Islet of Langerhans (tissue), 1 donor: Measurements from ENCODE around the gene PAQR4.

Experiments used
- FAIRE-seq: peaks from one replicate; lab custom pipeline; 2011; peaks lifted over from hg19 to GRCh38; lab: Jason Lieb, UNC

The PAQR4 gene

DNA sequence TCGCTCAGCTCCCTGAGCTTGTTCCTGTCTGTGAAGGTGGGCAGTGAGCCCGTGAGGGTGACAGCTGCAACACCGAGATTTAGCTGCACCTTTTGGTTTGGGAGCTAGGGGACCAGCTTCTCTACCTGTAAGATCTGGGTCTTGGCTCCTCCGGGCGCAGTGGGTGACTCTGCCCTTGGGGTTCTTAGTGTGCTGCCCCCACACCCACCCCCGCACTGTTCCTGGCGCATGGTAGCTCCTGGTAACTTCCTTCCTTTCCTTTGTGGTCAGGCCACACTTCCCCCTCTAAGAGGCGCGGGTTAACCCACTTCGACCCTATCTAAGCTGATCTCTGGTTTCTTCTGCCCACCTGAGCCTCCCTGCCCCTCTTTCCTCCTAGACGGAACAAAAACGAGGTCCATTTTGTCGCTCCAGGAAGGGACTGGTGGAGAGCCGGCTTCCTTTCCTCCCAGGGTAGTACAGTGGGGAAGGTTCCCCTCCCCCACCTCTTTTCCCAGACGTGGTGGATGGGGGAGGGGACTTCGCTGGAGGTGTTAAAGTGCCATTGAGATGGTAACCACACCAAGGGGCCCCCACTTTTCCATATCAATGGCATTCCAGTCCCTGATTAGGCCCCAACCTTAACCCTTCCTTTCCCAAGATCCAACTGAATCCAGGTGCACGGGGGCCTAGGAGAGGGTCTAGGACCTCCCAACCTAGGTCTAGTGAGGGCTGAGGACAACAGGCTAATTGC, 39.0 kb downstream of the PAQR4 start:
- FAIRE-seq = no peak

DNA sequence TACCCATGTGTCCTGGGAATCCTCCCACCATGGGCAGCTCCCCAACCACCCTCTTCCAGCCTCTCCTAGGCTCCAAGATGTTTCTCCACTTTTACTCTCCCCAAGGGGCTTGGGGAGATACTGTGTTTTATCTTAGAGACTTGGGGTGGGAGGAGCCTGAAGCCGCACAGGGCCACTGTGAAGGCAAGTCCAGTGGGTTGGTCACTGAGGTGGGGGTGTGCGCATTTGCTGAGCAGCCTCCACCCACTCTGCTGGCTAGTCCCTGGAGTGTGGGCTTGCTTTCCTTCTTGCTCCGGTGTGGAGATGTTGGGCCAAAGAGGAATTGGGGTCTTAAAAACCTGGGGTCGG, 39.5 kb downstream of the PAQR4 start:
- no peak for FAIRE-seq

DNA sequence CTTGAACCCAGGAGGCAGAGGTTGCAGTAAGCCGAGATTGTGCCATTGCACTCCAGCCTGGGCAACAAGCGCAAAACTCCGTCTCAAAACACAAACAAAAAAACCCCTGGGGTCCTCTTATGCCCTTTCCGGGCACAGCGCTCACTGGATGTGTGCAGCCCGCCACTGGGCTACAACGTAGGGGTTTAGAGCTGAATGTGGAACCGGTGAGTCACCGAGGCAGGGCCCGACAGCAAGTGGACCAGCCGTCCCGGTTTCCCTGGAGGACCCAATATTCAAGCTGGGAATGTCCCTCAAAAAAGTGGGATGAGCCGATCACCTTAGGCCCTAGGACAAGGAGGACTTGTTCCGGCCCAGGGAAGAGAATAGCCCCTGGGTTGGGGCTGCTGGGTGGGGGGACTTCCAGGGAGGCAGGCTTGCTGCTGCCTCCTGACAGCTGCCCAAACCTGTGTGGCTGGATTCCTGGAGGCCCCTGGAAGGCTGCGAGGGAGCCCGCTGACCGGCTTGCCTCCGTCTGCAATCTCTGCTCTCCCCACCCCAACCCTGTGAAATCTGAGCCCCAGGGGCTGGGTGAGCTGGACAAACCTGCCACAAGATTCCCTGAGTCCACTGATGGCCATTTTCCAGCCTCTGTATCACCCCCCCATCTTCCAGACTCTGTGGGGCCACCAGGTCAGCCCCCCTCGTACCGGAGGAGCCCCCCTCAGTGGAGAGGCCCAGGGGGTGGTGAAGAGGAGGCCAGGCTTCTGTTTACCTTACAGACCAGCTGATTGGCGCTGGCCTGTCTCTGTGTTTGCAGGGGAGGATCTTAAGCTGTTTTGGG, 40.6 kb downstream of the PAQR4 start:
- no peak for FAIRE-seq

DNA sequence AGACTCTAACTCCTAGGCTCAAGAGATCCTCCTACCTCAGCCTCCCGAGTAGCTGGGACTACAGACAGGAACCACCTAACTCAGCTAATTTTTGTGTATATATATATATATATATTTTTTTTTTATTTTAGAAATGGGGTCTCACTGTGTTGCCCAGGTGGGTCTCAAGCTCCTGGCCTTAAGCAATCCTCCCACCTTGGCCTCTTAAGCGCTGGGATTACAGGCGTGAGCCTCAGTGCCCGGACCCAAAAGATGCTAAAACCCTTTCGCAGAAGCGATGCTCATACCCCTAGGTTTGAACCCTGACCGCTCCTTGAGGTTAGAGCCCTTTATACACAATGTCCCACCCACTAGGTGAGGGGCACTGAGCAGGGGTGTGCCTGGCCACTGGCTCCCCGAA, 41.4 kb downstream of the PAQR4 start:
- FAIRE-seq = no peak

DNA sequence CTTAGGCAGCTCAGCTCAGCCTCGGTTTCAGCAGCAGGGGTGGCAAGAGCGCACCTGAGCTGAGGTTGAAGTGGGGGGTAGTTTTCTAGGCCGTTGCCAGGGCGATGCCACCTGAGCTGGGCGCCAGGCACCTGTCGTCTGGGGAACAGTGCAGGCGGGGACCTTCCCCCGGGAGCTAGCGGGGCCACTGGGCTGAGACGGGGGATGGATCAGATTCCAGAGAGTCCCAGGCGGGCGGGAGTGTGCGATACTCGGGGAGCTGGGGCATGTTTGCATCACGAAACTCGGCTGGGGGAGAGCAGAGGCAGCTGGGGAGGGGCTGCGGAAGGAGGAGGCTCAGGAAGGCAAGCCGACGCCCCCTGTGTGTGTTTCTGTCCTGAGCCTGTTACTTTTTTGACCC, 43.1 kb downstream of the PAQR4 start:
- no peak for FAIRE-seq

DNA sequence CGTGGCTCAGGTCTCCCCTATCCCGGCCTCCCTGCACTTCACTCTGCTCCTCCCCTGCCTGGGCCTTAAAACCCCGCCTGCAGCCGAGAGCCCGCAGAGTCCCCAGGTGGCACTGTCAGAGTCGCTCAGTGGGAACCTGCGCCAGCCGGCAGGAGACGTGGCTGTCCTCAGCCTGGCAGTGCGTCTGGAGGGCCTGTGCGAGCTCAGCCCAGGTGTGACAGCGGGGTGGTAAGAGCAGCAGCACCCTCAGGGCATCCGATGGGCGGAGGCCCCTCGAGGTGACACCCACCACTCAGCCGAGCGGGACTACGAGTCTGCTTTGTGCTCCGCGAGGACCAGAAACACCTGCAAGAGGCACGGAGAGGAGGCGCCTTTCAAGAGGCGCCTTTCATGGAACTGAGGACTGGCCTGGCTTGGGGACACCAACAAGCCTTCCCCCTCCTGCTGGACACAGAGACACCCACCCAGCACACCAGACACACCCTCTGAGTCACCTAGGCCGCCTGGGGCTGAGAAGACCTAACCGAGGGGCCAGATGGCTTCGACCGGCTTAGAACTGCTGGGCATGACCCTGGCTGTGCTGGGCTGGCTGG, 43.8 kb downstream of the PAQR4 start, which contains the start of gene CLDN9:
Gene CLDN9, plus strand, starts transcription at position 96 of the 593 bp plus-strand sequence. Its CDS starts 440 bp downstream, at position 536.
- no peak for FAIRE-seq

DNA sequence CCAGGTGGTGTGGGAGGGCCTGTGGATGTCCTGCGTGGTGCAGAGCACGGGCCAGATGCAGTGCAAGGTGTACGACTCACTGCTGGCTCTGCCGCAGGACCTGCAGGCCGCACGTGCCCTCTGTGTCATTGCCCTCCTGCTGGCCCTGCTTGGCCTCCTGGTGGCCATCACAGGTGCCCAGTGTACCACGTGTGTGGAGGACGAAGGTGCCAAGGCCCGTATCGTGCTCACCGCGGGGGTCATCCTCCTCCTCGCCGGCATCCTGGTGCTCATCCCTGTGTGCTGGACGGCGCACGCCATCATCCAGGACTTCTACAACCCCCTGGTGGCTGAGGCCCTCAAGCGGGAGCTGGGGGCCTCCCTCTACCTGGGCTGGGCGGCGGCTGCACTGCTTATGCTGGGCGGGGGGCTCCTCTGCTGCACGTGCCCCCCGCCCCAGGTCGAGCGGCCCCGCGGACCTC, 44.4 kb downstream of the PAQR4 start:
- no peak for FAIRE-seq

DNA sequence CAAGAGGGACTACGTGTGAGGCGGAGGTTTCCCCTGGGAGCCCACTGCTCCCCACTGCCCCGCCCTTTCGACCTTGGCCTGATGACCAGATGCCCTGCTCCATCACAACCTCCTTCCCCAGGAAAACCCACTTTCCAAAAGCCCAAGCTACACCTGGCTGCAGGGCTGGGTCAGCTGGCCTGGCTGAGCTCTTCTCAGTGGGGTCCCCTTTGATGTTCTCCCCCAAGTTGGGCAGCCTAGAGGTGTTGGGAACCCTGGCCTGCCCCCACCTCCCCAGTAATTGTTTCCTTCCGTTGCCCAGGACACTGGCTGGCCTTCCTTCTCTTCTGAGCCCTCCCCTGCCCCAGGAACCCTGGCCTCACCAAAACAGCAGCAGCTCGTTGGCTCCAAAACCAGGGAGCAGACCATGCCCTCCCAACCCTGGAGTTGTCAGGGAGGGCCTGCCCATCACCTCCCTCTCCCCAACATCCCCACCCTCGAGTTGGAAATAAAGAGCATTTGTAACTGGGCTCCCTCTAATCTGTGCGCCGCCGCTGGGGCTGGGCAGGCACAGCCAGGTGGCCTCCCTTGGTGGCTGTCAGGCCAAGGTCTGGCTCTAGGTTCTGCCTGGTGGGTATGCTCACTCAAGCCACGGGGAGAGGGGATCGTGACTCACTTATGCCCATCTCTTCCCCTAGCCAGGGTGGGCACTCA, 45.0 kb downstream of the PAQR4 start:
- FAIRE-seq = no peak

DNA sequence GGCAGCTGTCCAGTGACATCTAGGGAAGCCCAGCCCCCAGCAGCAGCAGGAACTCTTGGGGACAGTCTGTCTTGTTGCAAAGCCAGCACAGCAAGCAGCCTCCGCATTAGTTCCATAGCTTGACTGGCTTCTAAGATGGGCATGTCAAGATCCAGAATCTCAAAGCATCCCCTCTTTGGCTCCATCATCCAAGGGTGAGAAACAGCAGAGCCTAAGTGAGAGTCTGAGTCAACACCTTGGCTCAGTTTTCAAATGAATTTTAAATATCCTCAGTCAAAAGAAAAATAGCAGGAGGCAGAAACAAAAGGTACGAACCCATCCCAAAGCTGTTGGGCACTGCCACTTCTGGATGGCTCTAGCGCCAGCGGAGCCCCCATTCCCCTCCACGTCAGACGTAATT, 45.8 kb downstream of the PAQR4 start:
- no peak for FAIRE-seq

DNA sequence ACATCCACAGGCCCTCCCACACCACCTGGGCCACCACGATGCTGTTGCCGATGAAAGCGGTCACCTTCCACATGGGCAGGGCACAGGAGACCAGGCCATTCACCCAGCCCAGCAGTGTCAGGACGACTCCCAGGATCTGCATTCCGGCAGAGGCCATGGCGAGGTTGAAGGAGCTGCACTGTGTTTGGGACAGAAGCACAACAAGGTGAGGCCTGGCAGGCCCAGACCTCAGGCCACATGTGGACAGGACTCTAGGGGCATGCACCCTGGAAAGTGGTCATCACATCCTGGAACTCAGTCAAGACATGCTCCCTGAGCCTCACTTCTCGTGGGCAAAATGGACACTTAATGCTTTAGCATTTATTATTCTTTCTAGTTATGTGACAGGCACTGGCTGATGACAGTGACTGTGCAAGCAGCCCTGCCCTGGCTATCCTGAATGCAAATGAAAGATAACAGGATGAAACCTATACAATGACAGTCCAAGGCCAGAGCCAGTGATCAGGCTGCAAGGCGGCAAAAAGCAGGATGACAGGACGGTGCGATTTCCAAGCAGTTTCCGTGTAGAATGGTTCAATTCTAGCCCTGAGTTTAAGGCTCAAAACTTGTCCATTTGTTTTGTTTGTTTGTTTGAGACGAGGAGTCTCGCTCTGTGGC, 46.8 kb downstream of the PAQR4 start:
- no peak for FAIRE-seq

DNA sequence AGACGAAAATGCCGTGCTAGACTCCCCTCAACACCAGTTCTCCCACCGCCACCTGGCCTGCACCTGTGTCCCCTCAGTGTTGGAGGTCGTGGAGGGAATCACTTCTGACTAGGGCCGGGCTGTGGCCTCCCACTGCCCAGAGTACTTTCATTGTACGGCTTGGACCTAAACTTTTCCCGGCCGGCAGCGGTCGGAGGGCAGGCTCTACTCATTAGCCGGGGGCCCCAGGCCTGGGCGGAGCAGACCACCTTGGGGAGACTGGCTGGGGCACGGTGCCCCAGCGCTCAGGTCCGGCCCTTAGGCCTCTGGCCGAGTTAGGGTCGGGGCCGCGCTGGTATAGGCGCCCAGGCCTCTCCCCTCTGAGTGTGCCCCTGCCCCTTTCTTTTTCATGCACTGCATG, 48.2 kb downstream of the PAQR4 start:
- no peak for FAIRE-seq

DNA sequence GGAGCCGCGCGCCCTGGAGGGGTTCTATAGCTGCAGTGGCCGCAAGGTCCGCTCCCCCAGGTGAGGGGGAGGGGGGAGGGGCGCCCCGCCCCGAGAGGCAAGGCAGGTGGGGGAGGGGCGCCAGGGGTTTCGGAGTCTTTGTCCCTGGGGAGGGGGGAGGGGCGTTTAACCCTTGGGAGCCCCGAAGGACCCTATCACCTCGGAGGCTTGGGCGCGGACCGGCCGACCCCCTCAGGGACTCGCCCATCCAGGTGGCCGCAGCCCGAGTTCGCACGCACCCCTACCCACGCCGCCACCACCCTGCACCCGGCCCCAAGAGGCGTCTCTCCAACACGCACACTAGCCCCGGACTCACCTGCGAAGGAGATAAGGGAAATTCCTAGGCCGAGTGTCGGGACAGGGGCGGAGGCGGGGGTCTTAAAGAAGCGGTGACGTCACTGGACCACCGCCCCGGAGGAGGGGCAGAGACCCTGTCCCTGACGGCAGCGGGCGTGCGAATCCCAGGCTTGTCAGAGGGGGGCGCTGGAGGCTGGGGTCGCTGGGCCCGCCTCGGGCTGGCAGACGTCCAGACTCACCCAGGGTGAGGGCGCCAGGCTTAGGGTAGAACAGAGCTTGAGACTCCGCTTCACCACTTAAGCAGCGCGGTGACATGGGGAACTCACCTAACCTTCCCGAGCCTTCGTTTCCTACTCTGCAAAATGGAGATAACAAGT, 48.8 kb downstream of the PAQR4 start, which contains the start of gene CLDN6:
Gene CLDN6, minus strand, starts transcription at position 390 of the 713 bp plus-strand sequence. CDS start 2,162 bp downstream, outside the sequence.
- FAIRE-seq = no peak

DNA sequence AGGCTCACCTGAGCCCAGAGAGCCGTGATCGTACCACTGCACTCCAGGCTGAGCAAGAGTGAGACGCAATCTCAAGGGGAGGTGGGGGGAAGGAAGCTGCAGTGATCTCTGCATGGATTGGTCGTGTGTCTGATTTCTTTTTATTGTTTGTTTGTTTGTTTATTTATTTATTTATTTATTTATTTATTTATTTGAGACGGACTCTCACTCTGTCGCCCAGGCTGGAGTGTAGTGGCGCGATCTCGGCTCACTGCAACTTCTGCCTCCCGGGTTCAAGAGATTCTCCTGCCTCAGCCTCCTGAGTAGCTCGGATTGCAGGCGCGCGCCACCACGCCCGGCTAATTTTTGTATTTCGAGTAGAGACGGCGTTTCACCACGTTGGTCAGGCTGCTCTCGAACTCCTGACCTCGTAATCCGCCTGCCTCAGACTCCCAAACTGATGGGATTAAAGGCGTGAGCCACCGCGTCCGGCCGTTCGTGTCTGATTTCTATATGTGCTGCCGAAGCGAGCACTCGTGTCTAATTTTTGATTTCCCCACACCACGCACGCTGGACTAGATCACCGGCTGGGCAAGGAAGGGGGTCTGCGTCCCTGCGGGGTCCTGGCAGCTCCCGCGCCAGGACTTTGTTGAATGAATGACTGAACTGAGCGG, 50.6 kb downstream of the PAQR4 start:
- no peak for FAIRE-seq

DNA sequence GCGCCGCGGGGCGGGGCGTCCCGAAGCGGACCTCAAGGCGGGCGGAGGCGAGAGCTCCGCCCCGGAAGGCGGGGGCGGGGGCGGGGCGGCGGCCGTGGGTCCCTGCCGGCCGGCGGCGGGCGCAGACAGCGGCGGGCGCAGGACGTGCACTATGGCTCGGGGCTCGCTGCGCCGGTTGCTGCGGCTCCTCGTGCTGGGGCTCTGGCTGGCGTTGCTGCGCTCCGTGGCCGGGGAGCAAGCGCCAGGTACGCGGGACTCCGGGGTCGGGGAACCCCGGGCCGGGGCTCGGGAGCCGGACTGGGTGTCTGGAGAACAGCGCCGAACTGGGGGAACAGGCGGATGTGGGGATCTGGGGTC, 51.1 kb downstream of the PAQR4 start, which contains the start of gene TNFRSF12A:
Gene TNFRSF12A, plus strand, starts transcription at position 122 of the 357 bp plus-strand sequence. Its CDS starts 30 bp downstream, at position 152.
- no peak for FAIRE-seq

DNA sequence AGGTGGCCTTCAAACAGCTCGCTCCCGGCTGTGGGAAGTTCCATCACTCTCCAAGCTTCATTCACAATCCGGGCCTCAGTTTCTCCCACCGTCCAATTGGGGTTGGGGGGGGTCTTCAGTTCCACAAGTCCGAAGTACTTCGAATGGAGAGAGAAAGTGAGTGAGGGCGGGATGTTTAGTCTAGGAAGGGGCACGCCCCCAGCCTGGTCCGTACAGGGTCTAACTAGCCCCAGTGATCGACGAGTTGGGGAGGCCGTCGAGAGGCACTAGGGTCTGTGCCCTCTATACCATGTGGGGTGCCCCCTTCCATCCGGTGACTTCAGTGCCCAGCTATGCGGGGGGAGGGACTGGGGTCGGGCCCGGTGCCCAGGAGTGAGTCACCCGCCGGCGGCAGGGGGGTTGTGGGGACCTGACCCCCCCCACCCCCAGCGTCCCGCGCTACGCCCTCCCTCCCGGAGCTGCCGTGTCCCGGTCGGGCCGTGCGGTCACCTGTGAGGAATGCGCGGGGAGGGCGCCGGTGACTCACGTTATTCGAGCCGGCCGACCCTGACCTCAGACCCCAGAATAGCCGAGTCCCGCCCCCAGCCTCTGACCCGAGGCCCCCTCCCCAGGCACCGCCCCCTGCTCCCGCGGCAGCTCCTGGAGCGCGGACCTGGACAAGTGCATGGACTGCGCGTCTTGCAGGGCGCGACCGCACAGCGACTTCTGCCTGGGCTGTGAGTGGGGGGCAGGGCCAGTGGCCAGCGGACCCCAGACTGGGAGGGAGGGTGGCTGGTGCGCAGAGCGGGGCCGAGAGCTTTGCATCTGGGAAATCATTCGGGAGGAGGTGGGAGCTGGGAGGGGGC, 51.7 kb downstream of the PAQR4 start:
- FAIRE-seq = no peak

DNA sequence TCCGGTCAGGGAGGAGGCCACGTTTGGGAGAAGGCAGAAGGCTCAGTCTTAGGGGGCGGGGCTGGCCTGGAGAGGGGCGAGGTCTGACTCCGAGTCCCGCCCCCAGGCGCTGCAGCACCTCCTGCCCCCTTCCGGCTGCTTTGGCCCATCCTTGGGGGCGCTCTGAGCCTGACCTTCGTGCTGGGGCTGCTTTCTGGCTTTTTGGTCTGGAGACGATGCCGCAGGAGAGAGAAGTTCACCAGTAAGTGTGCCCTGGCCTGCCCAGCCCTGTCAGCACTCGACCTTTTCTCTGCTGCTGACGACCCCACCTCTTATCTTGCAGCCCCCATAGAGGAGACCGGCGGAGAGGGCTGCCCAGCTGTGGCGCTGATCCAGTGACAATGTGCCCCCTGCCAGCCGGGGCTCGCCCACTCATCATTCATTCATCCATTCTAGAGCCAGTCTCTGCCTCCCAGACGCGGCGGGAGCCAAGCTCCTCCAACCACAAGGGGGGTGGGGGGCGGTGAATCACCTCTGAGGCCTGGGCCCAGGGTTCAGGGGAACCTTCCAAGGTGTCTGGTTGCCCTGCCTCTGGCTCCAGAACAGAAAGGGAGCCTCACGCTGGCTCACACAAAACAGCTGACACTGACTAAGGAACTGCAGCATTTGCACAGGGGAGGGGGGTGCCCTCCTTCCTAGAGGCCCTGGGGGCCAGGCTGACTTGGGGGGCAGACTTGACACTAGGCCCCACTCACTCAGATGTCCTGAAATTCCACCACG, 52.5 kb downstream of the PAQR4 start:
- FAIRE-seq = no peak

DNA sequence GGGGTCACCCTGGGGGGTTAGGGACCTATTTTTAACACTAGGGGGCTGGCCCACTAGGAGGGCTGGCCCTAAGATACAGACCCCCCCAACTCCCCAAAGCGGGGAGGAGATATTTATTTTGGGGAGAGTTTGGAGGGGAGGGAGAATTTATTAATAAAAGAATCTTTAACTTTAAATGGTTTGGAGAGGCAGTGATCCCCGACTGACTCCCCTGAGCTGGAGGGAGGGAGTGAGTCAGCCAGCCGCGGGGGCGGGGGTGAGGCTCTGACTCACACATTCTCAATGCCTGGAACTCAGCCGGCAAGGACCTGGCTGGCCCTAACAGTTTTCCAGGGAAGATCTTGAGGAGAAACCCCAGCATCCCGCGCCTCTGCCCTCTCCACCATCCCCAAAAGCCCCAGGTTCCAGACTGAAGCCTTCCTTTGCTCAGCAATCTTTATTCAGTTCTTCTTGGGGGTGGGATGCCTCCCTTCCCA, 53.1 kb downstream of the PAQR4 start:
- FAIRE-seq = no peak

DNA sequence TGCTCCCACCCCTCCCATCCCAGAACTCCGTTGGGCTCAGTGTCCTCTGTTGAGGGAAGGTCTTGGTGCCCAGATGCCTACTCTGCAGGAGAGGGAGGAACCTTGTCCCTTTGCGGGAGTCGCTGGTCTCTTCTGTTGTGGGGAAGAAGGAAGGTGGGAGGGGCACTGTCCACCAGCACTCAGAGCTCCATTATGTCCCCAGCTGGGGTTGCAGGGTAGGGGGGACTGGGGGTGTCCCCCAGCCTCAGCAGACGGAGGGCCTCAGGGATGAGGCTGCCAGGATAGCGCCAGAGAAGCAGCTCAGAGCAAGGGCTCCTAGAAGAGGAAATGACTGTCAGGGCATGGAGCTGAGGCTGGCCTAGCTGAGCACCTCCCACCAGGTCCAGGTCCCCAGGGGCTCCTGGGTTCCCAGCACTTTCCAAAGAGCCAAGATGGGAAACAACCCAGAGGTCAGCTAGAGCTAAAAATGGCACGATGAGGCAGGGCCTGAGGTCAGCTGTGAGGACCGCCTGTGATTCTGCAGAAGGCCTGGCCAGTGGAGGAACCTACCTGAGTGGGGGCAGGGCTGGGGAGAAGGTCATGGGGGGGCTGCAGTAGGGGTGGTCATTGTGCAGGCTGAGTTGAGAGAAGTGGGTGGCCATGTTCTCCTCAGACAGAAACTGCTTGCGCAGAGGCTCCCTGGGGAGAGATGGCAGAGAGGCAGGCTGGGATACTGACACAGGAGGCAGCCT, 53.7 kb downstream of the PAQR4 start:
- FAIRE-seq = no peak
